ENCODE data around the gene CALU.

DNA sequence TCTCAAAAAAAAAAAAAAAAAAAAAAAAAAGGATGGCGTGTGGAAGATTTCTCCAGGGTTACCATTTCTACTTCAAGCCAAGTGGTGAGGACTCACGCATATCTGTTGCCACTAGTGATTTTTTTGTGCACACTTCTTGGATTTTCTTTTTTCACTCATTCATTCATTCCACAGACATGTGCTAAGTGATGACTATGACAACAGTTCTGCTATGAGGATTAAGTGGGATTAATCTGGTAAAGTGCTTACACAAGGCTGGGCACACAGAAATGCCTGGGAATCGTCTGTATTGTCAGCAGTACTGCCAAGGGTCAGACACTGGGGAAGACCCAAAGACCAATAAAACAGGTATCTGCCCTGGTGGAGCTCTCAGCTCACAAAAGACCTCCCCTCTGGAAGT lies 42.7 kb downstream of the CALU start:
- TF ChIP-seq EZH2 (IDR thresholded peaks at IDR 0.05; ENCODE audit: insufficient read depth, poor library complexity, severe bottlenecking) (no peak), EZH2phosphoT487 (IDR thresholded peaks at IDR 0.05; ENCODE audit: insufficient read depth, low read depth) (no peak)

All from GM23248 (cell line).